RWPE1 (cell line): ENCODE measurements around the gene ZBTB5.
A peak's percentile ranks its signal among the peaks of the same experiment; 100 is the strongest.
"Not testable (repeated sequence)": the region's sequence is repeated elsewhere in the genome, so short reads cannot be mapped to it uniquely, and the experiment has no call there.

Experiments
- CTCF ChIA-PET: fragments of 350-600 bp; sonication (Branson Sonifier 250); formaldehyde crosslinking; extraction: SDS; loops from one replicate; lab custom pipeline; 2021; lab: Yijun Ruan, JAX
- POLR2A ChIA-PET: fragments of 400-600 bp; formaldehyde crosslinking; extraction: SDS; loops from one replicate; lab custom pipeline; 2020; ENCODE audit warnings: antibody characterized with exemption; ENCODE audit not compliant: low non-redundant PET; lab: Yijun Ruan, JAX
- DNase-seq: peaks from one replicate; pipeline ENCODE4 v3.0.0; 2012; ENCODE audit warnings: low spot score
- H3K27ac ChIP-seq: fragments of 450-650 bp; 2 replicates; pipeline ENCODE4 v1.5.1; 2017
- CTCF ChIP-seq: fragments of 450-650 bp; conservative IDR thresholded peaks from 2 replicates; pipeline ENCODE4 v1.5.1; 2017; ENCODE audit warnings: low read depth, mild to moderate bottlenecking

ZBTB5 gene

GRCh38 chr9:37476930-37477329, 11.7 kb upstream of the ZBTB5 start:
- ChIA-PET CTCF (no interaction called here), POLR2A (no interaction called here)
- no peak for TF ChIP-seq CTCF
- H3K27ac ChIP-seq, result no peak overlapping the region
- DNase-seq, result no peak

GRCh38 chr9:37474438-37474837, 9.2 kb upstream of the ZBTB5 start:
- CTCF ChIA-PET, result no interaction called here
- no peak overlapping the region for H3K27ac ChIP-seq
- POLR2A ChIA-PET, result no interaction called here
- DNase-seq, result no peak
- no peak for TF ChIP-seq CTCF

GRCh38 chr9:37473982-37474381, 8.7 kb upstream of the ZBTB5 start:
- H3K27ac ChIP-seq, result peak overlapping the region; percentile 98; the same call in 1 of the 2 replicates
- CTCF ChIA-PET, result interaction anchor here (0.7 kb wide), 1 partner anchor 8 kb away, joined by 5 read pairs; no protein-coding TSS in a partner anchor
- DNase-seq, POLR2A ChIA-PET: not testable (repeated sequence)

- peak overlapping the region; percentile 98 for H3K27ac ChIP-seq
- POLR2A ChIA-PET, result no interaction called here
- TF ChIP-seq CTCF, result no peak
- peak; percentile 87 for DNase-seq
- CTCF ChIA-PET, result no interaction called here
Observed at GRCh38 chr9:37471942-37472684, 6.9 kb upstream of the ZBTB5 start.

GRCh38 chr9:37468620-37469019, 3.4 kb upstream of the ZBTB5 start:
- peak overlapping the region; percentile 75 for H3K27ac ChIP-seq
- no peak for DNase-seq
- ChIA-PET CTCF (no interaction called here), POLR2A (interaction anchor here (0.6 kb wide), 1 partner anchor 493 kb away, joined by 3 read pairs; no protein-coding TSS in a partner anchor)
- no peak for TF ChIP-seq CTCF

GRCh38 chr9:37467530-37467929, 2.3 kb upstream of the ZBTB5 start:
- H3K27ac ChIP-seq, result peak overlapping the region; percentile 75
- CTCF ChIA-PET, POLR2A ChIA-PET, DNase-seq: not testable (repeated sequence)

- peak; percentile 55 for DNase-seq
- H3K27ac ChIP-seq, result peak overlapping the region; percentile 99
- ChIA-PET POLR2A (interaction anchor here (0.7 to 1.3 kb wide), 2 partner anchors 19 to 20 kb away, joined by 3 read pairs; partner anchors contain the start of gene POLR1E), CTCF (no interaction called here)
- TF ChIP-seq CTCF, result no peak
Observed at GRCh38 chr9:37466037-37466709, 923 bp upstream of the ZBTB5 start.
